Upper lobe of left lung (tissue), 6 donors: ENCODE data around the gene MISP. TPM values are rescaled to one million over a fixed set of nuclear protein-coding genes. Genes with fewer than 3 reads are reported as not detected.
A peak's percentile ranks its signal among the peaks of the same experiment; 100 is the strongest.

Experiments used
- ATAC-seq, 2 donors: fragments of 200-7000 bp; cut with Tn5 transposase; one replicate each; pipeline ENCODE4 v1.9.1; 2022; ENCODE audit warnings: mild to moderate bottlenecking in 2 of 2, moderate library complexity in 2 of 2; ENCODE audit not compliant: low FRiP score in 2 of 2
- DNase-seq, 2 donors: peaks; one replicate each; pipeline ENCODE4 v3.0.0-alpha.2; 2019 to 2020
- H3K27ac ChIP-seq, 4 donors: fragments of 200-600 bp; sonication (generic); one replicate each; pipeline ENCODE4 v1.5.1; 2016 to 2019
- H3K27me3 ChIP-seq, 4 donors: fragments of 200-600 bp; sonication (generic); one replicate each; pipeline ENCODE4 v1.5.1; 2017 to 2019
- H3K36me3 ChIP-seq, 4 donors: fragments of 200-600 bp; sonication (generic); one replicate each; pipeline ENCODE4 v1.5.1; 2016 to 2019
- H3K4me1 ChIP-seq, 4 donors: fragments of 200-600 bp; sonication (generic); one replicate each; pipeline ENCODE4 v1.5.1; 2018 to 2019
- H3K4me3 ChIP-seq, 4 donors: fragments of 200-600 bp; sonication (generic); one replicate each; pipeline ENCODE4 v1.5.1; 2017 to 2019; ENCODE audit warnings: mild to moderate bottlenecking in 2 of 4, moderate library complexity in 1 of 4
- H3K9me3 ChIP-seq, 4 donors: fragments of 200-600 bp; sonication (generic); one replicate each; pipeline ENCODE4 v1.5.1; 2018 to 2019
- CTCF ChIP-seq, 6 experiments: fragments of 450-650 bp in 4 of 6; fragments of 200-600 bp in 2 of 6; sonication (generic) in 2 of 6; IDR thresholded peaks; one replicate each; pipeline ENCODE4 v1.5.1; 2016 to 2019; ENCODE audit warnings: antibody characterized with exemption in 6 of 6
- EP300 ChIP-seq, 4 donors: sonication (generic); formaldehyde crosslinking; IDR thresholded peaks; one replicate each; pipeline ENCODE4 v1.5.1; 2017; ENCODE audit warnings: antibody characterized with exemption in 4 of 4, control low read depth in 2 of 4
- POLR2A ChIP-seq, 4 donors: fragments of 450-650 bp; IDR thresholded peaks; one replicate each; pipeline ENCODE4 v1.5.1; 2016 to 2017; ENCODE audit warnings: antibody characterized with exemption in 4 of 4, mild to moderate bottlenecking in 2 of 4
- POLR2AphosphoS5 ChIP-seq, 2 donors: sonication (generic); formaldehyde crosslinking; IDR thresholded peaks; one replicate each; pipeline ENCODE4 v1.5.1; 2017; ENCODE audit warnings: antibody characterized with exemption in 2 of 2
- WGBS, 2 donors: methylation state at CpG; one replicate each; pipeline ENCODE4 v1.1.5; 2017 to 2018; 5-methylcytosine and 5-hydroxymethylcytosine counted together
- small RNA-seq, 4 donors: library from RNA; depleted of rRNA; stranded (forward); fragments of <200 nt; gene quantifications; one replicate each; pipeline ENCODE3, GENCODE V24; 2016
- total RNA-seq, 6 donors: library from RNA; depleted of rRNA in 4 of 6; stranded (reverse); fragments of >200 nt in 4 of 6; gene quantifications; one replicate each; pipeline versions ENCODE4 v1.1.0 to v1.2.1, GENCODE V29; 2016 to 2021
- donor health status: DM: no; HTN: no; CAD: no; lungs with moderate emphysema.
- donor health status: DM: no; HTN: yes; CAD: no; lungs with severe emphysema.

Gene MISP
- total RNA-seq, 6 donors from 2014 or later: 22.5 to 51.5 (median 37.5) TPM

GRCh38 chr19:812747-813218 is 61.9 kb downstream of the MISP start:
- TF ChIP-seq CTCF (IDR thresholded peaks at IDR 0.05) (no peak), EP300 (IDR thresholded peaks at IDR 0.05) (no peak), POLR2AphosphoS5 (IDR thresholded peaks at IDR 0.05) (no peak)
- ATAC-seq (no peak), DNase-seq (peak in 1 of 2 donors; percentile 86)
- Histone ChIP-seq H3K4me3 (no peak overlapping the region), H3K27me3 (no peaks in the 10 kb centered on the region), H3K27ac (no peak overlapping the region), H3K9me3 (no peaks in the 10 kb centered on the region), H3K4me1 (peaks cover 0 to 2% (median 0%) of the 10 kb centered on the region in 4 donors), H3K36me3 (peaks cover 48 to 69% (median 57%) of the 10 kb centered on the region in 4 donors)
- 89 to 94% methylated on average over 25 to 54 of the region's 72 CpGs for WGBS, 2 donors

- WGBS, 2 donors: 94 to 95% methylated on average over 61 to 78 of the region's 87 CpGs
- Histone ChIP-seq H3K9me3 (no peaks in the 10 kb centered on the region), H3K4me1 (no peaks in the 10 kb centered on the region), H3K4me3 (no peak overlapping the region), H3K27ac (no peak overlapping the region), H3K27me3 (no peaks in the 10 kb centered on the region), H3K36me3 (peaks cover 41 to 62% (median 50%) of the 10 kb centered on the region in 4 donors)
- peak in 1 of 2 donors; percentile 84 for DNase-seq
- peak in 1 of 2 donors; percentile 2 for ATAC-seq
- TF ChIP-seq POLR2AphosphoS5 (IDR thresholded peaks at IDR 0.05) (no peak), EP300 (IDR thresholded peaks at IDR 0.05) (no peak), POLR2A (IDR thresholded peaks at IDR 0.05) (no peak), CTCF (IDR thresholded peaks at IDR 0.05) (no peak)
Measured at GRCh38 chr19:813219-814151, 62.6 kb downstream of the MISP start.

Small RNA genes lying within 50 kb of the gene (small RNA-seq; reads per million reads assigned to genes)
- 0 reads per million in 4 donors for gene MIR3187

Other genes starting within 250 kb of the MISP start
- gene TPGS1, start 243.6 kb upstream of the MISP start, total RNA-seq: 10 to 100 TPM; 30.9 to 67.1 (median 40.1) TPM
- gene CDC34, start 219.4 kb upstream of the MISP start, total RNA-seq: 100 to 1,000 TPM in 1 of 6 donors, 10 to 100 TPM in 5; 42.7 to 140 (median 52.4) TPM
- 1 to 10 TPM in 4 of 6 donors, not detected in 2; 2.3 to 6.1 (median 3.8) TPM for gene GZMM, start 207.1 kb upstream of the MISP start, total RNA-seq
- 100 to 1,000 TPM; 222 to 429 (median 387) TPM for gene BSG, start 178.5 kb upstream of the MISP start, total RNA-seq
- under 1 TPM in 3 of 6 donors, not detected in 3; 0.46 to 0.47 (median 0.46) TPM for gene HCN2, start 161.2 kb upstream of the MISP start, total RNA-seq
- gene POLRMT, start 117.6 kb upstream of the MISP start, total RNA-seq: 10 to 100 TPM; 26.7 to 86.5 (median 50.9) TPM
- 1 to 10 TPM in 3 of 6 donors, under 1 TPM in 2, not detected in 1; 0.40 to 6.3 (median 1.2) TPM for gene FGF22, start 111.2 kb upstream of the MISP start, total RNA-seq
- 100 to 1,000 TPM in 1 of 6 donors, 10 to 100 TPM in 5; 36.7 to 106 (median 66.3) TPM for gene RNF126, start 87.9 kb upstream of the MISP start, total RNA-seq
- 100 to 1,000 TPM; 109 to 335 (median 197) TPM for gene FSTL3, start 74.7 kb upstream of the MISP start, total RNA-seq
- under 1 TPM in 2 of 6 donors, not detected in 4; 0.37 to 0.46 TPM for gene PRSS57, start 55.7 kb upstream of the MISP start, total RNA-seq
- 10 to 100 TPM; 12.5 to 65.6 (median 37.4) TPM for gene PALM, start 42.2 kb upstream of the MISP start, total RNA-seq
- gene PTBP1, start 46.3 kb downstream of the MISP start, total RNA-seq: 100 to 1,000 TPM; 122 to 270 (median 219) TPM
- gene PLPPR3, start 70.8 kb downstream of the MISP start, total RNA-seq: 10 to 100 TPM in 1 of 6 donors, 1 to 10 TPM in 4, under 1 TPM in 1; 0.63 to 14.2 (median 5.6) TPM
- 10 to 100 TPM in 1 of 6 donors, 1 to 10 TPM in 5; 2.0 to 13.6 (median 5.3) TPM for gene AZU1, start 76.7 kb downstream of the MISP start, total RNA-seq
- gene PRTN3, start 89.9 kb downstream of the MISP start, total RNA-seq: 1 to 10 TPM in 2 of 6 donors, not detected in 4; 1.1 to 9.4 TPM
- 10 to 100 TPM in 1 of 6 donors, 1 to 10 TPM in 2, under 1 TPM in 2, not detected in 1; 0.69 to 11.9 (median 1.3) TPM for gene ELANE, start 101.2 kb downstream of the MISP start, total RNA-seq
- gene CFD, start 108.6 kb downstream of the MISP start, total RNA-seq: 100 to 1,000 TPM; 101 to 393 (median 259) TPM
- 100 to 1,000 TPM in 2 of 6 donors, 10 to 100 TPM in 4; 33.5 to 110 (median 62.1) TPM for gene MED16, start 142.1 kb downstream of the MISP start, total RNA-seq
- not detected for gene RNU6-9, start 142.4 kb downstream of the MISP start, total RNA-seq
- 10 to 100 TPM; 39.6 to 71.2 (median 63.3) TPM for gene R3HDM4, start 162.1 kb downstream of the MISP start, total RNA-seq
- gene KISS1R, start 166.2 kb downstream of the MISP start, total RNA-seq: not detected
- 10 to 100 TPM in 4 of 6 donors, 1 to 10 TPM in 2; 7.1 to 54.5 (median 19.2) TPM for gene ARID3A, start 174.9 kb downstream of the MISP start, total RNA-seq
- 100 to 1,000 TPM in 1 of 6 donors, 10 to 100 TPM in 5; 29.2 to 122 (median 38.6) TPM for gene WDR18, start 233.2 kb downstream of the MISP start, total RNA-seq
- 10 to 100 TPM in 1 of 6 donors, 1 to 10 TPM in 4, under 1 TPM in 1; 0.06 to 18.9 (median 5.6) TPM for gene GRIN3B, start 249.3 kb downstream of the MISP start, total RNA-seq